ENCODE results near the gene RAMP3.
"Not testable (repeated sequence)": the region's sequence is repeated elsewhere in the genome, so short reads cannot be mapped to it uniquely, and the experiment has no call there.

RAMP3 gene

DNA sequence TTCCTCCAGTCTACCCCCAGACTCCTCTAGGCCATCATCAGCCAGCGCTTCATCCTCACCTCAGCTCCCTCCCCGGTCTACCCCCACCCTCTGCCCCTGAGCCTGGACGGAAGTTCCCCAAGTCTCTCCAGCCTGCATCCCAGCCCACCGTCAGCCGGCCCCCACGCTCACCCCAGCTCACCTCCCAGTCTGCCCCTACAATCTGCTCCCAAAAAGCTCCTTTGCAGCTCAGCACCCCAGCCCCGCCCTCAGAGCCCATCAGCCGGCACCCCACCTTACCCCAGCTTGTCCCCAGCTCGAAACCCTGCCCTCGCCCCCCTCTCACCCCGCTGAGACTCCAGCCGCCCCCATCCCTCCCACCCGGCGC is 322 bp upstream of the RAMP3 start:
- no peak for DNase-seq (ENCODE audit: low spot score)

DNA sequence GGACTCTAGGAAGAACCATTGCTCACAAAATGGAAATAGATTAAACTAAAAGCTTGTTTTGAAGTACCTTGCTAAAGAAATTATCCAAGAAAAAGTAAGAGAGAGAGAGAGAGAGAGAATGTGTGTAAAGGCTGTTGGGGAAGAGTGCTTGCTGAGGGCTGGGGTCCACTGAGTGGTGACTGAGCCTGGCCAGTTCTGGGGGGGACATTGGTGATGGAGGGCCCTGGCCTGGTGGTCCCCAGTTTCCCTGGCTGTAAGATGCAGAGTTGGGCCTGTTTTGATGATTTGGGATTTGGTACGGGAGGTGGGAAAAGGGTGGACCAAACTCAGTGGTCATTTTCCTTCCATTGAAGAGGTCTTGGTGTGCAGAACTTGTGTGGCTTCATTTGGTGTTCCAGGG is 880 bp downstream of the RAMP3 start:
- no peak for DNase-seq (ENCODE audit: low spot score)

GRCh38 chr7:45159296-45159695 is 1.7 kb downstream of the RAMP3 start:
- no peak for DNase-seq (ENCODE audit: low spot score)

- DNase-seq (ENCODE audit: low spot score): no peak
These were observed 2.9 kb downstream of the RAMP3 start for GRCh38 chr7:45160417-45160881.

- no peak for DNase-seq (ENCODE audit: low spot score)
These were observed 3.5 kb downstream of the RAMP3 start for GRCh38 chr7:45161138-45161537.

GRCh38 chr7:45161842-45162241 is 4.3 kb downstream of the RAMP3 start:
- no peak for DNase-seq (ENCODE audit: low spot score)

DNA sequence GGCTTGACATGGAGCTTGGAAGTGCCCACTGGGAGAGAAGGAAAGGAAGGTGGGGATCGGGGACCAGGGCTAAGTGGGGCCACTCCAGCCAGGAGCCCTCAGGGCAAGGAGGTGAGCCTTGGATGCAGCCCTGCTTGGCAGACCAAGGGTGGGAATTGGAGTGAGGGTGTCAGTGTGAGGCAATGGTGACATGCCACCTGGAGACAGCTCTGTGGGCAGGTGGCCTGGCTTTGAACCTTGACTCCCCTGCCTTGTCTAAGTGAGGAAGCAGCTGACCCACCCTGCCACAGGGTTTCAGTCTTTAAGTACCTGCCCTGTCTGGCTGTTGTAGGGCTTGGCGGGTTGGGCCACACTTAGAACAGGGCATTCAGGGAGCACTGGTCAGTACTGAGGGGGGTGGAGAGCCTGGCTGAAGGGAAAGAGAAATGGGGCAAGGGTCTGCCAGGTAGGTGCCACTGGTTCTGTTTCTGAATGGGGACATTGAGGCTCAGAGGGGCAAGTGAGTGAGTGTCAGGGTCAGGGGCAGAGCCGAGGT is 4.8 kb downstream of the RAMP3 start:
- no peak for DNase-seq (ENCODE audit: low spot score)

DNA sequence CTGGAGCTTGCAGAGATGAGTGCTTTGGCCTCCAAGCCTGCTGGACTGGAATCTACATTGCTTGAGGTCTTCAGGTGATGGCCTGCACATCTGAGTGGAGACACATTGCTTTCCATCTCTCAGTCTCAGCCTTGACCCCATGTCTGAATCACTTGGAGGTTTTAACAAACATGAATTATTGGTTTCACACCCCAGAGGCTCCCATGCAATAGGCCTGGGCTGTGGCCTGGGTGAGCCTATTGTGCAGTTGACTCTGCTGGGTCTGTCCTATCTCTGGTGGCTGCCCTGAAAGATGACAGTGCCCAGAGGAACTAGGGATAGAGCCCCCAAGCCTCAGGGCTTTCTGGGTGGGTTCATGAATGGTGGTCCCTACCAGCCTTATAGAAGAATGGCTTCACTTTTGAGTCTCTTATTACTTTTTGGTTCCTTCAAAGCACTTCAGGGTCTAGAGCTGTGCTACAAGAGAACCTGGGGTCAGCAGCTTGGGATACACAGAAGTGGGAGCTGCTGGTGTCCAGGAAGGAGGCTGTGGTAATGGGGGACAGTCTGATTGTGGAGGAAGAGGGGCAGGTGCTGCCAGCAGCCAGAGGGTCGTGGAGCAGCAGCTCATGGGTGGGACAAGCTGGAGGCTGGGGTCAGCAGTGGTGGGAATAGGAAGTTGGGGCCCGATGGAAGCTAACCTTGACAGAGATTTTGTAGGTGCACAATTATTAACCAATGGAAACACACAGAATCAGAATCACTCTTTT is 5.5 kb downstream of the RAMP3 start:
- no peak for DNase-seq (ENCODE audit: low spot score)

DNA sequence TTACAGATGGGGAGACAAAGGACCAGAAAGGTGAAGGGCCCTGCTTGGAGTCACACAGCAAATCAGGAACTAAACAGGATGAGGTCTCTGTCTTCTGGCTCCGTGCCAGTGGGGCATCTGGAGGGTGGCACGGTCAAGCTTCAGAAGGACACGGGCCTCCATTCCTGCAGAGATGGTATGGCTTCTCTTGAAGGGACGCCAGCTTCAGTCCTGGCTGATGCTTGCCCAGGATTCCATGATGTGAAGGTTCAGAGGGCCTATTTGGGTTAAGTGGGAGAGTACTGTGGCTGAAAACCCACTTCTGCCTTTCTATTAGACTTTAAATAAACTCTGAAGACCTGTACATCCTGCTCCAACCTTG is 6.1 kb downstream of the RAMP3 start:
- no peak for DNase-seq (ENCODE audit: low spot score)

- DNase-seq (ENCODE audit: low spot score): not testable (repeated sequence)
These were observed 6.7 kb downstream of the RAMP3 start for GRCh38 chr7:45164271-45164670.

- DNase-seq (ENCODE audit: low spot score): no peak
These were observed 8.3 kb downstream of the RAMP3 start for GRCh38 chr7:45165857-45166256.

DNA sequence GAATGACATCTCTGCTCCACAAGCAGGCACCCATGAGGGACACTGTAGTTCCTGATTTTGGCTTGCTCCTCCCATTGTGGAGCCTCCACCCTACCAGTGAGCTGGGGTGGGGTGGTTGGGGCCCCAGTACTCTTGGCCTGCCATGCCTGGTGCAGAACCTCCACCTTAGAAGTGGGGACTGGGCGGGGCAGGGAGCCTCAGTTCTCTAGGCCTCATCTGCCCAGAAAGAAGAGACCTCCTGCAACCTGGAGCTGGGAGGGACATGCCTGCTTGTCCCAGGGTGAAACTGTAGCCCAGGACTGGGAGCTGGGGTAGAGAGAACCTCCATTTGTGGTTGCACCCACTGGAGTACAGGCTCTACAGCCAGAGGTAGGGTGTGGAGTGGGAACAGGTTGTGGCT is 14.4 kb downstream of the RAMP3 start:
- DNase-seq (ENCODE audit: low spot score): no peak

DNA sequence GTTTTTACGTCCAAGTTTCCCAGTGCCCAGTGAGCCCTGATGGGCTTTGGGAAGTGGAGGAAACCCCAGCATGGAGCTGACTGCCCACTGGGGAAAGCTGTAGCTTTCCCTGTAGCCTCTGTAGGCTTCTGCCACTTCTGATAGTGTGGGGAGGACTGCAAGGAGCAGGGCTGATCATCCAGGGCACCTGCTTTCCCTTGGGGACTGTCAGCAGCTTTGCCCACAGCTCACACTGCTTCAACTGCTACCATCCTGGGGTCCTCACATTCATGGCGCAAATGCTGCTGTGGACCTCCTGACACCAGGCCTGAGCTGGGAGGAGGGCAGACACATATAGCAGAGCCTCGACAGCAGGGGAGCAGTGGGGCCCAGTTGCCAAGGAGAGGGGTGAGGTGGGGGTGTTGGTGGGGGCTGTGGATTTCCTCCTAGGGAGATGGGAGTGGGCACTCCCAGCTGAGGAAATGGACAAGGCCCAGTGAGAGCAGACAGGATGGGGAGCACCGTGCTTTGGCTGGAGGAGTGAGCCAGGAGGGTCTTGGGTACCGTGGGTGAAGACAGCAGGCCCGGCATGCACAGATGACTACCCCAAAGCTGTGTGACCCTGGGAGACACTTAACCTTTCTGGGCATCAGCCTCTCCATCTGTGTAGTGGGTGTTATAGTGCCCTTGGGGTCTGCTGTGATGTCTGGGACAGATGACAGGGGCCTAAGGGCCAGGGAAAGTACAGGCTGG is 16.2 kb downstream of the RAMP3 start:
- DNase-seq (ENCODE audit: low spot score): no peak

- DNase-seq (ENCODE audit: low spot score): no peak
These were observed 16.7 kb downstream of the RAMP3 start for GRCh38 chr7:45174328-45174610.

GRCh38 chr7:45174966-45175765 is 17.6 kb downstream of the RAMP3 start:
- DNase-seq (ENCODE audit: low spot score): no peak

DNA sequence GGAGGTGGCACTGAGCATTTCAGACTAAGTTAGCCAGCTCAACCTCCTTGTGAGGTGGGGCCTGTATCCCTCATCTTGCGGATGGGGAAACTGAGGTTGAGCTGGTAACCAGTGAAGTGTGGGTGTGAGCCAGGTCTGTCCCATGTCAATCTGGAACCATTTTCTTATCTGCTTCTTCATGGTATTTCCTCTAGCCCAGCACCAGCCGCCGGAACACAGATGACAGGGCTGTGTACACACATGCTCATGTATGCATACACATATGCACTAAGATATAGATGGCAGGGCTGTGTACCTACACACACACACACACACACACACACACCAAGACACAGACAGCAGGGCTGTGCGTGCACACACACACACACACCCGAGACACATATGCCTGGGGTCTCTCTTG is 18.5 kb downstream of the RAMP3 start:
- DNase-seq (ENCODE audit: low spot score): no peak

- no peak for DNase-seq (ENCODE audit: low spot score)
These were observed 19.5 kb downstream of the RAMP3 start for GRCh38 chr7:45176886-45177731.

DNA sequence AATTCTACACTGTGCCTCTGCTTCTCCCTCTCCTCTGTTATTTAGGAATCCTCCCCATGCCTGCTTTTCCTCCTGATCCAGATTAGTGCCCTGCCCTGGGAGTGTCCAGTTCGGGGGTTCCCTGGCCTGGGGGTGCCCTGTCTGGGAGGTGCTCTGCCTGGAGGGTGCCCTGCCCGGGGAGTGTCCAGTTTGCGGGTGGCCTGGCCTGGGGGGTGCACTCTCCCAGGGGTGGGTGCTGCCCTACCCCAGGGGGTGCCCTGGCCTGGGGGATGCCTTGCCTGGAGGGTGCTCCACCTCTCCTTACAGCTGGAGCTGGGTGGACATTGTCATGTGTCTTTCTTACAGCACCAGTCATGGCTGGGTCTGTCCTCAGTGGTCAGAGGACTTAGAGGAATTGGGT is 20.2 kb downstream of the RAMP3 start:
- DNase-seq (ENCODE audit: low spot score): no peak

- DNase-seq (ENCODE audit: low spot score): no peak
These were observed 20.9 kb downstream of the RAMP3 start for GRCh38 chr7:45178241-45179225.

DNA sequence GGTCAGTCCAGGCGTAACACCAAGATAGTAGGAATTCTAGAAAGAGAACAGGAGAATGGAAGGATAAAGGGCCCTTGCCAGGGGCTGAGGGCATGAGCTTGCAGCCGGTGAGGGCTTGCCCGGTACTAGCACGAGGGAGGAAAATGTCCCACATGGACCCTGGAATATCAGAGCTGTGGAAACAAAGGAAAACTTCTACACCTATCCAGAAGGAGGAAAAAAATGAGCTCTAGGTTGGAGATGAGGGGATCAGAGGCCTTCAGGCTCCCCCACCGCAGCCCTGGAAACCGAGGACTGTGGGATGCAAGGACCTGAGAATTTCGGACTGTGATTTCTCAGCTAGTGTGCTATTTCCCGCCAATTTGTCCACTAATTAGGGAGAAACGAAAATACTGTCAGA is 22.1 kb downstream of the RAMP3 start:
- DNase-seq (ENCODE audit: low spot score): no peak
